H1 (cell line): ENCODE results near the gene DIP2C. TPM values are rescaled to one million over a fixed set of nuclear protein-coding genes. Genes with fewer than 3 reads are reported as not detected.

Experiments used
- CTCF ChIA-PET: fragments of 300-600 bp; sonication (Branson Sonifier 250); formaldehyde crosslinking; loops from one replicate; lab custom pipeline; 2021; ENCODE audit not compliant: partially characterized antibody; lab: Charles Lee
- POLR2A ChIA-PET: fragments of 300-600 bp; sonication (Branson Sonifier 250); formaldehyde crosslinking; loops from one replicate; lab custom pipeline; 2021; ENCODE audit warnings: inconsistent platforms; ENCODE audit not compliant: partially characterized antibody; lab: Charles Lee
- DNase-seq, 2 experiments: peaks; one replicate each; pipeline versions ENCODE4 v3.0.0 to v3.0.0-alpha.2; 2010 to 2022; ENCODE audit warnings: low spot score in 2 of 2, low read depth in 1 of 2, mixed read lengths in 1 of 2
- FAIRE-seq: peaks from 2 replicates; lab custom pipeline; 2011; peaks lifted over from hg19 to GRCh38; lab: Jason Lieb, UNC
- H2AFZ ChIP-seq: 2 replicates; pipeline ENCODE4 v1.8.1; 2012; ENCODE audit warnings: low read length, inconsistent platforms
- H2AK5ac ChIP-seq: 2 replicates; pipeline ENCODE4 v1.6.1; 2013; ENCODE audit warnings: low read depth, low read length
- H2BK120ac ChIP-seq: replicated peaks from 2 replicates; pipeline ENCODE3; 2013; ENCODE audit warnings: low read depth, low read length, inconsistent platforms
- H2BK12ac ChIP-seq: 2 replicates; pipeline ENCODE4 v1.6.1; 2013; ENCODE audit warnings: low read depth, low read length
- H2BK15ac ChIP-seq: 2 replicates; pipeline ENCODE4 v1.6.1; 2013; ENCODE audit warnings: low read length
- H2BK20ac ChIP-seq: 2 replicates; pipeline ENCODE4 v1.6.1; 2013; ENCODE audit warnings: low read length
- H2BK5ac ChIP-seq: 2 replicates; pipeline ENCODE4 v1.6.1; 2013; ENCODE audit warnings: low read depth, low read length
- H3K14ac ChIP-seq: 2 replicates; pipeline ENCODE4 v1.6.1; 2013; ENCODE audit warnings: inconsistent platforms; ENCODE audit not compliant: insufficient read length
- H3K18ac ChIP-seq: 2 replicates; pipeline ENCODE4 v1.6.1; 2013; ENCODE audit warnings: low read length; ENCODE audit errors: extremely low read depth
- H3K23ac ChIP-seq: 2 replicates; pipeline ENCODE4 v1.6.1; 2013; ENCODE audit warnings: inconsistent platforms; ENCODE audit not compliant: insufficient read length
- H3K23me2 ChIP-seq: 2 replicates; pipeline ENCODE4 v1.6.1; 2013; ENCODE audit warnings: low read depth, low read length
- H3K27ac ChIP-seq: 2 replicates; pipeline ENCODE4 v1.6.1; 2011; ENCODE audit warnings: low read depth, low read length, inconsistent platforms
- H3K27me3 ChIP-seq, 4 experiments: replicated peaks in 1 of 4; 1 replicate in 1 of 4; 2 replicates in 3 of 4; pipeline versions ENCODE4 v1.6.1 to v1.8.1; 2011 to 2013; ENCODE audit warnings: low read length in 3 of 4, mild to moderate bottlenecking in 3 of 4, inconsistent platforms in 2 of 4, mixed read lengths in 2 of 4, moderate library complexity in 1 of 4; ENCODE audit not compliant: control insufficient read depth in 3 of 4, insufficient read depth in 3 of 4; ENCODE audit errors: extremely low read depth in 1 of 4
- H3K36me3 ChIP-seq, 4 experiments: 2 replicates each; pipeline versions ENCODE4 v1.6.1 to v1.8.1; 2011 to 2013; ENCODE audit warnings: mild to moderate bottlenecking in 4 of 4, low read length in 3 of 4, moderate library complexity in 2 of 4, control low read depth in 1 of 4, inconsistent platforms in 1 of 4; ENCODE audit not compliant: insufficient read depth in 4 of 4, control insufficient read depth in 2 of 4
- H3K4ac ChIP-seq: replicated peaks from 2 replicates; pipeline ENCODE3; 2013; ENCODE audit warnings: low read length, low read depth, mixed read lengths, inconsistent platforms; ENCODE audit not compliant: insufficient read length
- H3K4me1 ChIP-seq, 4 experiments: replicated peaks in 1 of 4; 1 replicate in 1 of 4; 2 replicates in 3 of 4; pipeline versions ENCODE4 v1.6.1 to v1.8.1; 2011 to 2013; ENCODE audit warnings: low read length in 3 of 4, inconsistent platforms in 2 of 4, mixed read lengths in 1 of 4; ENCODE audit not compliant: insufficient read depth in 4 of 4, control insufficient read depth in 3 of 4
- H3K4me2 ChIP-seq, 2 experiments: 2 replicates each; pipeline versions ENCODE4 v1.6.1 to v1.8.1; 2011 to 2013; ENCODE audit warnings: low read depth in 2 of 2, low read length in 2 of 2, control low read depth in 1 of 2, inconsistent platforms in 1 of 2, mild to moderate bottlenecking in 1 of 2; ENCODE audit not compliant: insufficient read depth in 1 of 2
- H3K4me3 ChIP-seq, 4 experiments: fragments of 200-600, 300-600 bp in 1 of 4; sonication (generic), shearing (Covaris generic), sonication (Bioruptor Twin) in 1 of 4; 2 replicates each; pipeline versions ENCODE4 v1.5.1 to v1.8.1; 2011 to 2016; ENCODE audit warnings: low read length in 4 of 4, low read depth in 3 of 4, control low read depth in 2 of 4, inconsistent platforms in 2 of 4, mild to moderate bottlenecking in 2 of 4, mixed read lengths in 1 of 4, moderate library complexity in 1 of 4; ENCODE audit not compliant: insufficient read depth in 2 of 4; ENCODE audit errors: extremely low read depth in 1 of 4
- H3K56ac ChIP-seq: replicated peaks from 2 replicates; pipeline ENCODE3; 2013; ENCODE audit warnings: low read depth, mild to moderate bottlenecking, mixed read lengths, low read length, inconsistent platforms; ENCODE audit not compliant: insufficient read length
- H3K79me1 ChIP-seq: 2 replicates; pipeline ENCODE4 v1.6.1; 2013; ENCODE audit warnings: low read depth, low read length, control low read depth
- H3K79me2 ChIP-seq, 2 experiments: 2 replicates each; pipeline versions ENCODE4 v1.6.1 to v1.8.1; 2012 to 2013; ENCODE audit warnings: low read length in 2 of 2, mild to moderate bottlenecking in 2 of 2, inconsistent platforms in 1 of 2; ENCODE audit not compliant: insufficient read depth in 2 of 2, control insufficient read depth in 1 of 2
- H3K9ac ChIP-seq, 4 experiments: replicated peaks in 1 of 4; 1 replicate in 1 of 4; 2 replicates in 3 of 4; pipeline versions ENCODE4 v1.6.1 to v1.8.1; 2011 to 2013; ENCODE audit warnings: low read depth in 3 of 4, low read length in 3 of 4, control low read depth in 2 of 4, mild to moderate bottlenecking in 2 of 4, moderate library complexity in 2 of 4, inconsistent platforms in 1 of 4; ENCODE audit errors: extremely low read depth in 1 of 4
- H3K9me3 ChIP-seq, 2 experiments: 2 replicates each; pipeline versions ENCODE4 v1.6.1 to v1.8.1; 2012 to 2013; ENCODE audit warnings: mild to moderate bottlenecking in 2 of 2, moderate library complexity in 2 of 2, control low read depth in 1 of 2, inconsistent platforms in 1 of 2, low read depth in 1 of 2, low read length in 1 of 2, mixed read lengths in 1 of 2; ENCODE audit not compliant: insufficient read depth in 2 of 2
- H4K20me1 ChIP-seq, 2 experiments: replicated peaks in 1 of 2; 2 replicates each; pipeline versions ENCODE3 to v1.8.1; 2011 to 2013; ENCODE audit warnings: inconsistent platforms in 2 of 2, low read length in 2 of 2, mild to moderate bottlenecking in 1 of 2; ENCODE audit not compliant: insufficient read depth in 2 of 2, control insufficient read depth in 1 of 2
- H4K5ac ChIP-seq: 2 replicates; pipeline ENCODE4 v1.6.1; 2013; ENCODE audit warnings: low read length, low read depth, mixed read lengths, inconsistent platforms; ENCODE audit not compliant: insufficient read length
- H4K8ac ChIP-seq: 2 replicates; pipeline ENCODE4 v1.8.0; 2013; ENCODE audit warnings: mild to moderate bottlenecking, moderate library complexity, low read length, inconsistent platforms; ENCODE audit not compliant: insufficient read depth; ENCODE audit errors: extremely low read depth
- H4K91ac ChIP-seq: replicated peaks from 2 replicates; pipeline ENCODE3; 2013; ENCODE audit warnings: low read length, mixed read lengths, inconsistent platforms; ENCODE audit not compliant: insufficient read length
- BACH1 ChIP-seq: IDR thresholded peaks from 2 replicates; pipeline ENCODE4 v1.6.1; 2012; ENCODE audit warnings: low read length, improper control_type of control experiment
- E2F6 ChIP-seq: IDR thresholded peaks from 2 replicates; pipeline ENCODE4 v1.6.1; 2012; ENCODE audit warnings: inconsistent platforms
- FOSL1 ChIP-seq: IDR thresholded peaks from 2 replicates; pipeline ENCODE4 v1.6.1; 2011; ENCODE audit warnings: mild to moderate bottlenecking, low read depth, low read length, moderate library complexity; ENCODE audit not compliant: insufficient read depth
- GABPA ChIP-seq: IDR thresholded peaks from 2 replicates; pipeline ENCODE4 v1.6.1; 2011; ENCODE audit warnings: mild to moderate bottlenecking, low read length, moderate library complexity, borderline replicate concordance; ENCODE audit not compliant: insufficient read depth
- JUN ChIP-seq: IDR thresholded peaks from 2 replicates; pipeline ENCODE4 v1.6.1; 2011; ENCODE audit warnings: low read depth, mild to moderate bottlenecking, improper control_type of control experiment, low read length
- JUND ChIP-seq: IDR thresholded peaks from 2 replicates; pipeline ENCODE4 v1.6.1; 2011; ENCODE audit warnings: mild to moderate bottlenecking, improper control_type of control experiment, low read length
- MAFK ChIP-seq: IDR thresholded peaks from 2 replicates; pipeline ENCODE4 v1.6.1; 2012; ENCODE audit warnings: low read depth, mild to moderate bottlenecking, improper control_type of control experiment, low read length
- POU5F1 ChIP-seq: IDR thresholded peaks from 2 replicates; pipeline ENCODE4 v1.6.1; 2011; ENCODE audit warnings: low read depth, mild to moderate bottlenecking, low read length, moderate library complexity
- SIN3A ChIP-seq, 2 experiments: IDR thresholded peaks in 1 of 2; conservative IDR thresholded peaks in 1 of 2; 2 replicates each; pipeline ENCODE4 v1.6.1; 2011 to 2012; ENCODE audit warnings: low read length in 2 of 2, improper control_type of control experiment in 1 of 2, low read depth in 1 of 2, mild to moderate bottlenecking in 1 of 2
- TAF1 ChIP-seq: IDR thresholded peaks from 2 replicates; pipeline ENCODE4 v1.6.1; 2011; ENCODE audit warnings: mild to moderate bottlenecking, low read depth, low read length
- TBP ChIP-seq: IDR thresholded peaks from 2 replicates; pipeline ENCODE4 v1.6.1; 2011; ENCODE audit warnings: low read depth, low read length, improper control_type of control experiment
- TEAD4 ChIP-seq: IDR thresholded peaks from 2 replicates; pipeline ENCODE4 v1.6.1; 2012; ENCODE audit warnings: low read depth, low read length, inconsistent platforms, mixed read lengths
- ZNF274 ChIP-seq: IDR thresholded peaks from 2 replicates; pipeline ENCODE4 v1.7.0; 2012; ENCODE audit warnings: low read length, borderline replicate concordance; ENCODE audit errors: extremely low read depth
- WGBS, 2 experiments: shearing (Covaris generic) in 1 of 2; methylation state at CpG; one replicate each; pipeline versions ENCODE4 v1.1.6 to v1.1.7; 2013 to 2015; ENCODE audit warnings: low lambda C conversion rate in 2 of 2, mixed read lengths in 2 of 2, inconsistent platforms in 1 of 2, low coverage in 1 of 2, missing lambda C conversion rate in 1 of 2; ENCODE audit not compliant: insufficient replicate concordance in 2 of 2, insufficient coverage in 1 of 2, insufficient read length in 1 of 2; ENCODE audit errors: extremely low coverage in 1 of 2, missing lambda C conversion rate in 1 of 2; 5-methylcytosine and 5-hydroxymethylcytosine counted together
- polyA plus RNA-seq, 7 experiments: library from polyadenylated mRNA; depleted of rRNA in 3 of 7; stranded (reverse) in 5 of 7; unstranded in 2 of 7; fragments of >200 nt in 5 of 7; fragments of 200-250 nt in 2 of 7; gene quantifications; 1 replicate in 5 of 7; 2 replicates in 1 of 7; 4 replicates in 1 of 7; pipeline versions ENCODE4 v1.2.1 to v1.2.3, GENCODE V29; 2011 to 2013; ENCODE audit warnings: missing spikeins in 2 of 7, mixed read lengths in 2 of 7
- total RNA-seq: library from RNA; stranded (reverse); fragmentation: NEBNext Ultra II Directional; extraction: Animal tissue kit (Norgen Biotek cat#: 25700); gene quantifications from 2 replicates; pipeline ENCODE4 v1.2.1, GENCODE V29; 2021
- TF ChIP-seq, protein P1 (sequence below): IDR thresholded peaks from 2 replicates; pipeline ENCODE4 v1.6.1; 2012; ENCODE audit warnings: inconsistent platforms

DIP2C gene
- total and polyA plus RNA-seq, 2 of the 8 experiments (the other 6 are each of a cell fraction or from before 2014, with no cell fraction given), result 3.8 to 9.3 TPM

DNA sequence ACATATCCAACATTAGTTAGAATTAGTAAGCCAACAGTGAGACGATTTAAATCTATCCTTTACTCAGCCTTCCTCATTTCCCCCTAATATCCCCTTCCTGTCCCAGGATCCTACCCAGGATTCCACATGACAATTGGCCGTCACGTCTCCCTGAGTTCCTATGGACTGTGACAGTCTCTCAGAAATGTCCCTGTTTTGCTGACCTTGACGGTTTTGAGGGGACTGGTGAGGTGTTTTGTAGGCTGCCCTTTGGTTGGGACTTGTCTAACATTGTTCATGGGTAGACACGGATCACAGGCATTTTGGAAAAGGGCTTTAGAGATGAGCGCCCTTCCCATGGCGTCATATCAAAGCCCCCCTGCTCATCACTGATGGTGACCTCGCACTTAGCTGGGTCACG is 391.4 kb downstream of the DIP2C start:
- Histone ChIP-seq H4K5ac (no peak overlapping the region), H3K18ac (no peak overlapping the region), H4K8ac (no peak overlapping the region), H3K4me2 (no peak overlapping the region), H2AFZ (no peak overlapping the region), H2BK12ac (no peak overlapping the region), H2BK20ac (no peak overlapping the region), H3K79me1 (no peaks in the 10 kb centered on the region; the same call in 1 of the 2 replicates), H3K9ac (no peak overlapping the region), H4K20me1 (peaks cover 0 to under 1% of the 10 kb centered on the region in 2 experiments), H2BK5ac (0 out of 2 replicates have a peak overlapping the region, but pooled peaks have one; percentile 44), H3K14ac (no peak overlapping the region), H3K4ac (no peak overlapping the region), H2BK120ac (no peak overlapping the region), H4K91ac (no peak overlapping the region), H3K23me2 (no peaks in the 10 kb centered on the region; the same call in 1 of the 2 replicates), H2BK15ac (no peak overlapping the region), H3K56ac (no peak overlapping the region), H3K79me2 (no peaks in the 10 kb centered on the region), H3K27ac (no peak overlapping the region), H3K4me1 (no peaks in the 10 kb centered on the region), H3K9me3 (no peaks in the 10 kb centered on the region), H3K4me3 (no peak overlapping the region), H3K23ac (no peak overlapping the region), H3K36me3 (no peaks in the 10 kb centered on the region; a peak in 1 of 8 replicates), H2AK5ac (0 out of 2 replicates have a peak overlapping the region, but pooled peaks have one; percentile 39), H3K27me3 (no peaks in the 10 kb centered on the region)
- POLR2A ChIA-PET, result no interaction called here
- DNase-seq, result no peak
- FAIRE-seq, result no peak
- CTCF ChIA-PET, result interaction anchor here (1.0 kb wide), 1 partner anchor 18 kb away, joined by 3 read pairs; no protein-coding TSS in a partner anchor
- WGBS, 2 experiments, result 80% methylated on average over 9 of the region's 9 CpGs; no CpG with 5 or more reads in 1 of the 2 experiments
- TF ChIP-seq BACH1 (no peak), TBP (no peak), FOSL1 (no peak), JUND (no peak), TEAD4 (no peak), GABPA (no peak), MAFK (no peak), E2F6 (no peak), POU5F1 (no peak), JUN (no peak), SIN3A (conservative IDR thresholded peaks at IDR 0.05 in 1 of 2, IDR thresholded peaks at IDR 0.05 in 1 of 2; ENCODE audit: low read depth in 1 of 2, low read length in 2 of 2) (no peak), TAF1 (no peak), ZNF274 (no peak)
- TF ChIP-seq, protein P1, sequence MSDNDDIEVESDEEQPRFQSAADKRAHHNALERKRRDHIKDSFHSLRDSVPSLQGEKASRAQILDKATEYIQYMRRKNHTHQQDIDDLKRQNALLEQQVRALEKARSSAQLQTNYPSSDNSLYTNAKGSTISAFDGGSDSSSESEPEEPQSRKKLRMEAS, result no peak
